Panc1 (cell line): ENCODE results near the gene MBD6. TPM values are rescaled to one million over a fixed set of nuclear protein-coding genes. Genes with fewer than 3 reads are reported as not detected.
"Not testable (repeated sequence)": the region's sequence is repeated elsewhere in the genome, so short reads cannot be mapped to it uniquely, and the experiment has no call there.

Experiments used
- ATAC-seq: fragments of 200-7000 bp; cut with Tn5 transposase; 2 replicates; pipeline ENCODE4 v1.9.1; 2020; ENCODE audit warnings: mild to moderate bottlenecking, moderate library complexity
- BruUV-seq: library from RNA; stranded (reverse); fragments of 400-500 nt; replicated peaks from 2 replicates; lab custom pipeline; 2021; lab: Mats Ljungman, UMichigan
- CTCF ChIA-PET: fragments of 300-600 bp; sonication (Branson Sonifier 250); formaldehyde crosslinking; loops from one replicate; lab custom pipeline; 2022; ENCODE audit warnings: antibody characterized with exemption; lab: Charles Lee
- POLR2A ChIA-PET: fragments of 300-600 bp; sonication (Branson Sonifier 250); formaldehyde crosslinking; loops from one replicate; lab custom pipeline; 2022; ENCODE audit warnings: antibody characterized with exemption; lab: Charles Lee
- DNase-seq: peaks from one replicate; pipeline ENCODE4 v3.0.0-alpha.2; 2010; ENCODE audit warnings: low read depth, low spot score
- H3K27ac ChIP-seq: 2 replicates; pipeline ENCODE4 v1.5.1; 2011; ENCODE audit warnings: mild to moderate bottlenecking, low read length, inconsistent platforms
- H3K27me3 ChIP-seq: fragments of 200-500 bp; sonication (Bioruptor generic); 2 replicates; pipeline ENCODE4 v1.6.0; 2014; ENCODE audit warnings: low read length, inconsistent platforms; ENCODE audit not compliant: control insufficient read depth, insufficient read depth
- H3K36me3 ChIP-seq: fragments of 200-500 bp; sonication (Bioruptor generic); 2 replicates; pipeline ENCODE4 v1.5.1; 2014; ENCODE audit warnings: inconsistent platforms, mild to moderate bottlenecking, low read length, moderate library complexity; ENCODE audit not compliant: control insufficient read depth, insufficient read depth
- H3K4me1 ChIP-seq: 2 replicates; pipeline ENCODE4 v1.5.1; 2011; ENCODE audit warnings: inconsistent platforms, mild to moderate bottlenecking, low read length, moderate library complexity; ENCODE audit not compliant: control insufficient read depth, insufficient read depth
- H3K4me3 ChIP-seq, 2 experiments: 2 replicates each; pipeline ENCODE4 v1.5.1; 2011 to 2012; ENCODE audit warnings: low read depth in 2 of 2, low read length in 2 of 2, mild to moderate bottlenecking in 2 of 2, inconsistent platforms in 1 of 2, moderate library complexity in 1 of 2
- H3K9me3 ChIP-seq: fragments of 200-500 bp; sonication (Bioruptor generic); 2 replicates; pipeline ENCODE4 v1.5.1; 2014; ENCODE audit warnings: low read depth, mild to moderate bottlenecking, inconsistent platforms, low read length, moderate library complexity; ENCODE audit not compliant: control insufficient read depth, insufficient read depth
- POLR2AphosphoS5 ChIP-seq: IDR thresholded peaks from 2 replicates; pipeline ENCODE4 v1.6.1; 2012; ENCODE audit warnings: mild to moderate bottlenecking, low read depth, low read length, moderate library complexity
- REST ChIP-seq, 2 experiments: IDR thresholded peaks; 2 replicates each; pipeline ENCODE4 v1.6.1; 2011 to 2012; ENCODE audit warnings: low read depth in 2 of 2, control low read depth in 1 of 2, low read length in 1 of 2, mild to moderate bottlenecking in 1 of 2, moderate library complexity in 1 of 2; ENCODE audit not compliant: insufficient read depth in 1 of 2
- SIN3A ChIP-seq: IDR thresholded peaks from 2 replicates; pipeline ENCODE4 v1.6.1; 2012; ENCODE audit warnings: low read depth, mild to moderate bottlenecking, low read length, moderate library complexity, borderline replicate concordance; ENCODE audit not compliant: insufficient read depth
- TCF7L2 ChIP-seq: IDR thresholded peaks from 2 replicates; pipeline ENCODE4 v1.6.1; 2011; ENCODE audit warnings: mild to moderate bottlenecking, low read depth, low read length, inconsistent platforms
- in situ Hi-C: cut with HindIII; loops from 2 replicates; pipeline ENCODE4 v1.10.0; 2016; ENCODE audit warnings: low sequenced_read_pairs, low pct_unique_long_range_greater_than_20kb
- intact Hi-C: fragments of 100-400 bp; cut with micrococcal nuclease; formaldehyde crosslinking; loops from one replicate; pipeline ENCODE4 v1.10.0; 2022; ENCODE audit not compliant: unreplicated experiment
- total RNA-seq: library from RNA; stranded (reverse); gene quantifications from one replicate; pipeline ENCODE4 v1.2.1, GENCODE V29; 2021; ENCODE audit not compliant: unreplicated experiment
- TF ChIP-seq, protein P1 (sequence below): fragments of 450-650 bp; IDR thresholded peaks from 2 replicates; pipeline ENCODE4 v1.5.1; 2017; ENCODE audit warnings: mild to moderate bottlenecking

MBD6 gene
- total RNA-seq, 1 experiment from 2014 or later = 115 TPM

DNA sequence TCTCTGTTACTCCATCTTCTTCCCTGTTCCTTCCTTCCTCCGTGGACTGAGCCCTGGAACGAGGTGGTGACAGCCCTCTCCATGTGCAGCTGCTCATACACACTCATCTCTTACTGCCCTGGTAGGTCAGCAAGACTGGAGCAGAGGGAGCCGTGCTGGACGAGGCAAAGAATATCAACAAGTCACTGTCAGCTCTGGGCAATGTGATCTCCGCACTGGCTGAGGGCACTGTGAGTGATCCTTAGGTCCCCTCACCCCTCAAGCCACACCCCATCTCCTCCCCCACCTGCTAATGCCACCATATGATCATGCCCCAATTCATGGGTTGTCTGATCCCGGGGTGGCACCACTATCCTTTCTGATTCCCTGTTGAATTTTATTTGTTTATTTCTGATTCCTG, 46.2 kb downstream of the MBD6 start:
- intact Hi-C loops (no loop called here), in situ Hi-C loops (no loop called here)
- no peaks in the 10 kb centered on the region for H3K36me3 ChIP-seq
- H3K4me1 ChIP-seq = no peaks in the 10 kb centered on the region
- no TSS peak for BruUV-seq
- DNase-seq (no peak), ATAC-seq (no peak)
- TF ChIP-seq POLR2AphosphoS5 = no peak
- TF ChIP-seq, protein P1, sequence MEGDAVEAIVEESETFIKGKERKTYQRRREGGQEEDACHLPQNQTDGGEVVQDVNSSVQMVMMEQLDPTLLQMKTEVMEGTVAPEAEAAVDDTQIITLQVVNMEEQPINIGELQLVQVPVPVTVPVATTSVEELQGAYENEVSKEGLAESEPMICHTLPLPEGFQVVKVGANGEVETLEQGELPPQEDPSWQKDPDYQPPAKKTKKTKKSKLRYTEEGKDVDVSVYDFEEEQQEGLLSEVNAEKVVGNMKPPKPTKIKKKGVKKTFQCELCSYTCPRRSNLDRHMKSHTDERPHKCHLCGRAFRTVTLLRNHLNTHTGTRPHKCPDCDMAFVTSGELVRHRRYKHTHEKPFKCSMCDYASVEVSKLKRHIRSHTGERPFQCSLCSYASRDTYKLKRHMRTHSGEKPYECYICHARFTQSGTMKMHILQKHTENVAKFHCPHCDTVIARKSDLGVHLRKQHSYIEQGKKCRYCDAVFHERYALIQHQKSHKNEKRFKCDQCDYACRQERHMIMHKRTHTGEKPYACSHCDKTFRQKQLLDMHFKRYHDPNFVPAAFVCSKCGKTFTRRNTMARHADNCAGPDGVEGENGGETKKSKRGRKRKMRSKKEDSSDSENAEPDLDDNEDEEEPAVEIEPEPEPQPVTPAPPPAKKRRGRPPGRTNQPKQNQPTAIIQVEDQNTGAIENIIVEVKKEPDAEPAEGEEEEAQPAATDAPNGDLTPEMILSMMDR = no peak
- TF ChIP-seq REST (IDR thresholded peaks at IDR 0.05; ENCODE audit: insufficient read depth in 1 of 2, low read depth in 2 of 2, low read length in 1 of 2) = no peak
- TF ChIP-seq SIN3A = no peak
- no peak for TF ChIP-seq TCF7L2
- H3K27me3 ChIP-seq = no peaks in the 10 kb centered on the region
- ChIA-PET POLR2A (no interaction called here), CTCF (no interaction called here)
- no peaks in the 10 kb centered on the region for H3K9me3 ChIP-seq
- H3K27ac ChIP-seq = no peak overlapping the region
- no peak overlapping the region for H3K4me3 ChIP-seq

GRCh38 chr12:57569858-57570257, 47.2 kb downstream of the MBD6 start:
- ChIA-PET POLR2A (no interaction called here), CTCF (no interaction called here)
- ATAC-seq (no peak), DNase-seq (no peak)
- Histone ChIP-seq H3K36me3 (no peaks in the 10 kb centered on the region), H3K27me3 (no peaks in the 10 kb centered on the region), H3K9me3 (no peaks in the 10 kb centered on the region), H3K4me3 (no peak overlapping the region), H3K27ac (no peak overlapping the region), H3K4me1 (no peaks in the 10 kb centered on the region)
- in situ Hi-C loops = no loop called here
- no peak for TF ChIP-seq SIN3A
- BruUV-seq = no TSS peak
- intact Hi-C loops = no loop called here

DNA sequence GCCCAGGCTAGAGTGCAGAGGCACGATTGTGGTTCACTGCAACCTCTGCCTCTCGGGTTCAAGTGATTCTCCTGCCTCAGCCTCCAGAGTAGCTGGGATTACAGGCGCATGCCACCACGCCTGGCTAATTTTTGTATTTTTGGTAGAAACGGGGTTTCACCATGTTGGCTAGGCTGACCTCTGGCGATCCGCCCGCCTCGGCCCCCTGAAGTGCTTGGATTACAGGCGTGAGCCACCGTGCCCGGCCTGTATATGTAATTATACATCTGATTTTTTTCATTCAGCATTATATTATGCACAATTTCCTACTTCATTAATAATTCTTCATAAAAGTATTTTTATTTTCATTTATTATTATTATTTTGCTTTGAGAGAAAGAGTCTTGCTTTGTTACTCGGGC, 47.8 kb downstream of the MBD6 start:
- H3K36me3 ChIP-seq, DNase-seq, intact Hi-C loops, H3K27me3 ChIP-seq, H3K4me3 ChIP-seq, H3K27ac ChIP-seq, POLR2A ChIA-PET, H3K4me1 ChIP-seq, in situ Hi-C loops, ATAC-seq, BruUV-seq, H3K9me3 ChIP-seq: not testable (repeated sequence)
- CTCF ChIA-PET = interaction anchor here (1.2 kb wide), 1 partner anchor 13 kb away, joined by 4 read pairs; no protein-coding TSS in a partner anchor
